Rectal smooth muscle tissue (tissue), 1 donor: ENCODE data around the gene SEC14L6.
"Not testable (repeated sequence)": the region's sequence is repeated elsewhere in the genome, so short reads cannot be mapped to it uniquely, and the experiment has no call there.

ENCODE experiments used
- H3K27ac ChIP-seq: one replicate; pipeline ENCODE4 v1.7.0; 2013; ENCODE audit warnings: low read depth, low read length, inconsistent platforms
- H3K27me3 ChIP-seq: one replicate; pipeline ENCODE4 v1.7.0; 2013; ENCODE audit warnings: low read length; ENCODE audit not compliant: control insufficient read depth, insufficient read depth
- H3K36me3 ChIP-seq: one replicate; pipeline ENCODE4 v1.7.0; 2013; ENCODE audit warnings: low read length; ENCODE audit not compliant: control insufficient read depth, insufficient read depth
- H3K4me1 ChIP-seq: one replicate; pipeline ENCODE4 v1.7.0; 2013; ENCODE audit warnings: low read length; ENCODE audit not compliant: control insufficient read depth, insufficient read depth
- H3K4me3 ChIP-seq: one replicate; pipeline ENCODE4 v1.7.0; 2013; ENCODE audit warnings: low read length
- H3K9ac ChIP-seq: one replicate; pipeline ENCODE4 v1.7.0; 2013; ENCODE audit warnings: low read length

SEC14L6 gene

GRCh38 chr22:30546616-30547015, at the start of gene SEC14L6:
Gene SEC14L6 (minus strand): TSS chr22:30546741. CDS start chr22:30546682, 59 bp downstream.
- Histone ChIP-seq H3K4me3 (no peak within 1 kb of the TSS), H3K36me3 (no peaks in the 10 kb centered on the region), H3K27ac (no peak within 1 kb of the TSS), H3K9ac (no peak within 1 kb of the TSS), H3K4me1 (no peaks in the 10 kb centered on the region), H3K27me3 (peaks cover 3% of the 10 kb centered on the region)

- no peak overlapping the region for H3K27ac ChIP-seq
- no peak overlapping the region for H3K4me3 ChIP-seq
- H3K9ac ChIP-seq: no peak overlapping the region
- no peaks in the 10 kb centered on the region for H3K27me3 ChIP-seq
- peaks cover under 1% of the 10 kb centered on the region for H3K4me1 ChIP-seq
- H3K36me3 ChIP-seq: no peaks in the 10 kb centered on the region
Observed at GRCh38 chr22:30596199-30596598, 49.7 kb upstream of the SEC14L6 start.

- not testable (repeated sequence) for H3K9ac ChIP-seq, H3K27me3 ChIP-seq, H3K4me1 ChIP-seq
- peak overlapping the region; percentile 84 for H3K27ac ChIP-seq
- H3K4me3 ChIP-seq: peak overlapping the region; percentile 86
- peaks cover 18% of the 10 kb centered on the region for H3K36me3 ChIP-seq
Observed at GRCh38 chr22:30592360-30592713, 45.8 kb upstream of the SEC14L6 start.

GRCh38 chr22:30591588-30592359, 45.2 kb upstream of the SEC14L6 start, which contains the start of gene PES1:
Gene PES1 (minus strand): TSS chr22:30591910. CDS start chr22:30591833, 77 bp downstream.
- Histone ChIP-seq H3K4me1 (peaks cover 8% of the 10 kb centered on the region), H3K36me3 (peaks cover 24% of the 10 kb centered on the region), H3K27me3 (no peaks in the 10 kb centered on the region), H3K9ac (peak within 1 kb of the TSS; percentile 74), H3K4me3 (peak within 1 kb of the TSS; percentile 86), H3K27ac (peak within 1 kb of the TSS; percentile 84)

GRCh38 chr22:30591191-30591587, 44.6 kb upstream of the SEC14L6 start:
- H3K36me3 ChIP-seq: peaks cover 30% of the 10 kb centered on the region
- H3K4me1 ChIP-seq: peaks cover 8% of the 10 kb centered on the region
- H3K27me3 ChIP-seq: no peaks in the 10 kb centered on the region
- peak overlapping the region; percentile 86 for H3K4me3 ChIP-seq
- H3K9ac ChIP-seq: peak overlapping the region; percentile 74
- H3K27ac ChIP-seq: no peak overlapping the region

- Histone ChIP-seq H3K9ac (no peak overlapping the region), H3K36me3 (peaks cover 67% of the 10 kb centered on the region), H3K4me3 (no peak overlapping the region), H3K4me1 (peaks cover 8% of the 10 kb centered on the region), H3K27ac (no peak overlapping the region), H3K27me3 (no peaks in the 10 kb centered on the region)
Observed at GRCh38 chr22:30586414-30586813, 39.9 kb upstream of the SEC14L6 start.

- Histone ChIP-seq H3K4me3 (no peak overlapping the region), H3K27ac (no peak overlapping the region)
Observed at GRCh38 chr22:30584441-30584840, 37.9 kb upstream of the SEC14L6 start.

GRCh38 chr22:30582788-30583545, 36.4 kb upstream of the SEC14L6 start:
- Histone ChIP-seq H3K4me3 (no peak overlapping the region), H3K36me3 (peaks cover 87% of the 10 kb centered on the region), H3K9ac (no peak overlapping the region)

More at GRCh38 chr22:30584441-30584840, 37.9 kb upstream of the SEC14L6 start:
- peaks cover 86% of the 10 kb centered on the region for H3K36me3 ChIP-seq
- H3K27me3 ChIP-seq: no peaks in the 10 kb centered on the region
- H3K9ac ChIP-seq: no peak overlapping the region
- H3K4me1 ChIP-seq: no peaks in the 10 kb centered on the region

GRCh38 chr22:30582051-30582450, 35.5 kb upstream of the SEC14L6 start:
- Histone ChIP-seq H3K27me3 (no peaks in the 10 kb centered on the region), H3K9ac (no peak overlapping the region), H3K36me3 (peaks cover 82% of the 10 kb centered on the region)

More at GRCh38 chr22:30582788-30583545, 36.4 kb upstream of the SEC14L6 start:
- Histone ChIP-seq H3K27ac (no peak overlapping the region), H3K4me1 (no peaks in the 10 kb centered on the region), H3K27me3 (no peaks in the 10 kb centered on the region)

GRCh38 chr22:30580896-30581295, 34.4 kb upstream of the SEC14L6 start:
- peaks cover 76% of the 10 kb centered on the region for H3K36me3 ChIP-seq
- H3K27me3 ChIP-seq: no peaks in the 10 kb centered on the region
- no peak overlapping the region for H3K4me3 ChIP-seq
- no peak overlapping the region for H3K9ac ChIP-seq
- no peaks in the 10 kb centered on the region for H3K4me1 ChIP-seq
- H3K27ac ChIP-seq: no peak overlapping the region

More at GRCh38 chr22:30582051-30582450, 35.5 kb upstream of the SEC14L6 start:
- H3K27ac ChIP-seq: no peak overlapping the region
- no peak overlapping the region for H3K4me3 ChIP-seq
- H3K4me1 ChIP-seq: no peaks in the 10 kb centered on the region

- Histone ChIP-seq H3K4me3 (no peak overlapping the region), H3K9ac (no peak overlapping the region), H3K27ac (no peak overlapping the region), H3K4me1 (no peaks in the 10 kb centered on the region), H3K27me3 (no peaks in the 10 kb centered on the region), H3K36me3 (peaks cover 58% of the 10 kb centered on the region)
Observed at GRCh38 chr22:30578481-30578880, 31.9 kb upstream of the SEC14L6 start.

- no peak overlapping the region for H3K27ac ChIP-seq
- H3K4me1 ChIP-seq: no peaks in the 10 kb centered on the region
- H3K36me3 ChIP-seq: peaks cover 36% of the 10 kb centered on the region
- H3K4me3 ChIP-seq: no peak overlapping the region
- no peak overlapping the region for H3K9ac ChIP-seq
- no peaks in the 10 kb centered on the region for H3K27me3 ChIP-seq
Observed at GRCh38 chr22:30575859-30576258, 29.3 kb upstream of the SEC14L6 start.
